Activated naive CD8-positive, alpha-beta T cell treated with anti-CD3 and anti-CD28 coated beads, Interleukin-2, amount 50 U/mL, for 24 hours (primary cell): Measurements from ENCODE around the gene EPAS1.

Experiments
- ATAC-seq: fragments of 150-1000 bp; cut with Tn5 transposase; one replicate; pipeline ENCODE4 v1.10.0; 2021
- DNase-seq: peaks from one replicate; pipeline ENCODE4 v3.0.0; 2021
- H3K27ac Mint-ChIP-seq: one replicate; pipeline ENCODE4 v1.8.0; 2021; ENCODE audit warnings: mild to moderate bottlenecking, mixed read lengths
- H3K27me3 Mint-ChIP-seq: one replicate; pipeline ENCODE4 v1.8.0; 2021; ENCODE audit warnings: mixed read lengths
- H3K36me3 Mint-ChIP-seq: one replicate; pipeline ENCODE4 v1.8.0; 2021; ENCODE audit warnings: low read depth, mixed read lengths
- H3K4me1 Mint-ChIP-seq: one replicate; pipeline ENCODE4 v1.8.0; 2021; ENCODE audit warnings: mixed read lengths
- H3K4me3 Mint-ChIP-seq: one replicate; pipeline ENCODE4 v1.8.0; 2021; ENCODE audit warnings: mild to moderate bottlenecking, moderate library complexity, mixed read lengths
- H3K9me3 Mint-ChIP-seq: one replicate; pipeline ENCODE4 v1.8.0; 2021; ENCODE audit warnings: mixed read lengths

Gene EPAS1

GRCh38 chr2:46315103-46315890 is 18.1 kb downstream of the EPAS1 start:
- H3K9me3 Mint-ChIP-seq = no peaks in the 10 kb centered on the region
- peaks cover 6% of the 10 kb centered on the region for H3K27me3 Mint-ChIP-seq
- peak; percentile 57 for ATAC-seq
- H3K4me1 Mint-ChIP-seq = peaks cover 2% of the 10 kb centered on the region
- H3K4me3 Mint-ChIP-seq = no peak overlapping the region
- no peak overlapping the region for H3K27ac Mint-ChIP-seq
- no peak for DNase-seq
- no peaks in the 10 kb centered on the region for H3K36me3 Mint-ChIP-seq

- ATAC-seq (no peak), DNase-seq (no peak)
- Mint-ChIP-seq H3K27ac (no peak overlapping the region), H3K27me3 (no peaks in the 10 kb centered on the region), H3K9me3 (no peaks in the 10 kb centered on the region), H3K4me1 (peaks cover 2% of the 10 kb centered on the region), H3K4me3 (no peak overlapping the region), H3K36me3 (no peaks in the 10 kb centered on the region)
Measured at GRCh38 chr2:46317094-46317486, 19.9 kb downstream of the EPAS1 start.

- Mint-ChIP-seq H3K9me3 (no peaks in the 10 kb centered on the region), H3K27ac (no peak overlapping the region), H3K27me3 (no peaks in the 10 kb centered on the region), H3K4me3 (no peak overlapping the region), H3K4me1 (peaks cover 2% of the 10 kb centered on the region), H3K36me3 (no peaks in the 10 kb centered on the region)
- no peak for ATAC-seq
- no peak for DNase-seq
Measured at GRCh38 chr2:46318579-46319460, 21.6 kb downstream of the EPAS1 start.

GRCh38 chr2:46319711-46320110 is 22.5 kb downstream of the EPAS1 start:
- DNase-seq = no peak
- H3K27me3 Mint-ChIP-seq = no peaks in the 10 kb centered on the region
- H3K4me3 Mint-ChIP-seq = no peak overlapping the region
- H3K9me3 Mint-ChIP-seq = no peaks in the 10 kb centered on the region
- no peak overlapping the region for H3K27ac Mint-ChIP-seq
- no peaks in the 10 kb centered on the region for H3K36me3 Mint-ChIP-seq
- peaks cover 2% of the 10 kb centered on the region for H3K4me1 Mint-ChIP-seq
- ATAC-seq = no peak

GRCh38 chr2:46320141-46320567 is 22.9 kb downstream of the EPAS1 start:
- H3K9me3 Mint-ChIP-seq = no peaks in the 10 kb centered on the region
- peaks cover under 1% of the 10 kb centered on the region for H3K4me1 Mint-ChIP-seq
- H3K27ac Mint-ChIP-seq = no peak overlapping the region
- H3K4me3 Mint-ChIP-seq = no peak overlapping the region
- no peak for DNase-seq
- ATAC-seq = no peak
- H3K27me3 Mint-ChIP-seq = no peaks in the 10 kb centered on the region
- H3K36me3 Mint-ChIP-seq = no peaks in the 10 kb centered on the region

- H3K4me3 Mint-ChIP-seq = no peak overlapping the region
- no peak overlapping the region for H3K27ac Mint-ChIP-seq
- no peak for ATAC-seq
Measured at GRCh38 chr2:46323730-46324129, 26.5 kb downstream of the EPAS1 start.

GRCh38 chr2:46325182-46325928 is 28.1 kb downstream of the EPAS1 start:
- no peak overlapping the region for H3K4me3 Mint-ChIP-seq
- H3K36me3 Mint-ChIP-seq = no peaks in the 10 kb centered on the region
- DNase-seq (no peak), ATAC-seq (no peak)
- H3K27me3 Mint-ChIP-seq = no peaks in the 10 kb centered on the region
- H3K9me3 Mint-ChIP-seq = no peaks in the 10 kb centered on the region
- H3K27ac Mint-ChIP-seq = no peak overlapping the region
- no peaks in the 10 kb centered on the region for H3K4me1 Mint-ChIP-seq

More at GRCh38 chr2:46323730-46324129, 26.5 kb downstream of the EPAS1 start:
- Mint-ChIP-seq H3K36me3 (no peaks in the 10 kb centered on the region), H3K27me3 (no peaks in the 10 kb centered on the region), H3K4me1 (no peaks in the 10 kb centered on the region), H3K9me3 (no peaks in the 10 kb centered on the region)
- no peak for DNase-seq

GRCh38 chr2:46326231-46326980 is 29.2 kb downstream of the EPAS1 start:
- Mint-ChIP-seq H3K4me1 (no peaks in the 10 kb centered on the region), H3K9me3 (no peaks in the 10 kb centered on the region), H3K36me3 (no peaks in the 10 kb centered on the region), H3K27me3 (no peaks in the 10 kb centered on the region), H3K27ac (no peak overlapping the region), H3K4me3 (no peak overlapping the region)
- no peak for ATAC-seq
- no peak for DNase-seq

- Mint-ChIP-seq H3K36me3 (no peaks in the 10 kb centered on the region), H3K4me3 (no peak overlapping the region), H3K27me3 (no peaks in the 10 kb centered on the region), H3K9me3 (no peaks in the 10 kb centered on the region), H3K4me1 (no peaks in the 10 kb centered on the region), H3K27ac (no peak overlapping the region)
- DNase-seq (no peak), ATAC-seq (no peak)
Measured at GRCh38 chr2:46327627-46328026, 30.4 kb downstream of the EPAS1 start.

GRCh38 chr2:46328291-46328690 is 31.1 kb downstream of the EPAS1 start:
- Mint-ChIP-seq H3K27me3 (no peaks in the 10 kb centered on the region), H3K27ac (no peak overlapping the region), H3K9me3 (no peaks in the 10 kb centered on the region), H3K36me3 (no peaks in the 10 kb centered on the region), H3K4me1 (no peaks in the 10 kb centered on the region), H3K4me3 (no peak overlapping the region)
- ATAC-seq (no peak), DNase-seq (no peak)

- H3K4me1 Mint-ChIP-seq = no peaks in the 10 kb centered on the region
- no peak overlapping the region for H3K4me3 Mint-ChIP-seq
- H3K9me3 Mint-ChIP-seq = no peaks in the 10 kb centered on the region
- no peaks in the 10 kb centered on the region for H3K36me3 Mint-ChIP-seq
- H3K27ac Mint-ChIP-seq = no peak overlapping the region
- ATAC-seq (no peak), DNase-seq (no peak)
- no peaks in the 10 kb centered on the region for H3K27me3 Mint-ChIP-seq
Measured at GRCh38 chr2:46328829-46329228, 31.6 kb downstream of the EPAS1 start.

- H3K36me3 Mint-ChIP-seq = no peaks in the 10 kb centered on the region
- H3K27ac Mint-ChIP-seq = no peak overlapping the region
- no peak overlapping the region for H3K4me3 Mint-ChIP-seq
- ATAC-seq = no peak
- no peaks in the 10 kb centered on the region for H3K4me1 Mint-ChIP-seq
- DNase-seq = no peak
- H3K9me3 Mint-ChIP-seq = no peaks in the 10 kb centered on the region
- no peaks in the 10 kb centered on the region for H3K27me3 Mint-ChIP-seq
Measured at GRCh38 chr2:46329340-46329739, 32.1 kb downstream of the EPAS1 start.

- no peaks in the 10 kb centered on the region for H3K4me1 Mint-ChIP-seq
- H3K4me3 Mint-ChIP-seq = no peak overlapping the region
- no peak overlapping the region for H3K27ac Mint-ChIP-seq
- DNase-seq (no peak), ATAC-seq (peak; percentile 21)
- no peaks in the 10 kb centered on the region for H3K27me3 Mint-ChIP-seq
- H3K36me3 Mint-ChIP-seq = no peaks in the 10 kb centered on the region
- no peaks in the 10 kb centered on the region for H3K9me3 Mint-ChIP-seq
Measured at GRCh38 chr2:46329803-46330775, 32.9 kb downstream of the EPAS1 start.
